H9 (cell line): ENCODE measurements around the gene MYO15B. TPM values are rescaled to one million over a fixed set of nuclear protein-coding genes. Genes with fewer than 3 reads are reported as not detected.

ENCODE experiments used
- DNase-seq: peaks from one replicate; pipeline ENCODE4 v3.0.0-alpha.2; 2017
- H2AFZ ChIP-seq: one replicate; pipeline ENCODE4 v1.6.1; 2013; ENCODE audit warnings: mild to moderate bottlenecking, low read length, control low read depth, moderate library complexity
- H2AK5ac ChIP-seq: 2 replicates; pipeline ENCODE4 v1.6.1; 2013; ENCODE audit warnings: low read length, control low read depth, mixed read lengths; ENCODE audit not compliant: insufficient read length
- H2BK120ac ChIP-seq: one replicate; pipeline ENCODE4 v1.6.1; 2013; ENCODE audit warnings: low read depth, mild to moderate bottlenecking, low read length, control low read depth, inconsistent platforms; ENCODE audit not compliant: poor library complexity, severe bottlenecking
- H2BK12ac ChIP-seq: 2 replicates; pipeline ENCODE4 v1.6.1; 2013; ENCODE audit warnings: low read length, control low read depth, mixed read lengths, low read depth; ENCODE audit not compliant: insufficient read length
- H2BK15ac ChIP-seq: 2 replicates; pipeline ENCODE4 v1.6.1; 2013; ENCODE audit warnings: low read depth, low read length, control low read depth
- H2BK20ac ChIP-seq: one replicate; pipeline ENCODE4 v1.6.1; 2013; ENCODE audit warnings: low read depth, mild to moderate bottlenecking, low read length, control low read depth, inconsistent platforms; ENCODE audit not compliant: poor library complexity, severe bottlenecking
- H2BK5ac ChIP-seq: 2 replicates; pipeline ENCODE4 v1.6.1; 2013; ENCODE audit warnings: low read length, control low read depth, mixed read lengths; ENCODE audit not compliant: insufficient read length
- H3K14ac ChIP-seq: 2 replicates; pipeline ENCODE4 v1.6.1; 2013; ENCODE audit warnings: low read length, control low read depth; ENCODE audit not compliant: insufficient read depth
- H3K18ac ChIP-seq: 2 replicates; pipeline ENCODE4 v1.6.1; 2013; ENCODE audit warnings: low read depth, mild to moderate bottlenecking, mixed read lengths, low read length, control low read depth; ENCODE audit not compliant: insufficient read length
- H3K23ac ChIP-seq: 2 replicates; pipeline ENCODE4 v1.6.1; 2013; ENCODE audit warnings: low read length, control low read depth, mixed read lengths, low read depth; ENCODE audit not compliant: insufficient read length
- H3K23me2 ChIP-seq: 2 replicates; pipeline ENCODE4 v1.6.1; 2013; ENCODE audit warnings: low read depth, mild to moderate bottlenecking, mixed read lengths, low read length, control low read depth; ENCODE audit not compliant: insufficient read length, poor library complexity, severe bottlenecking
- H3K27ac ChIP-seq: 2 replicates; pipeline ENCODE4 v1.5.1; 2013; ENCODE audit warnings: low read length, control low read depth, mixed read lengths, low read depth; ENCODE audit not compliant: insufficient read length
- H3K27me3 ChIP-seq: 2 replicates; pipeline ENCODE4 v1.6.1; 2013; ENCODE audit warnings: low read length, control low read depth, inconsistent platforms; ENCODE audit not compliant: insufficient read depth
- H3K4ac ChIP-seq: 2 replicates; pipeline ENCODE4 v1.6.1; 2013; ENCODE audit warnings: low read depth, mild to moderate bottlenecking, control low read depth, inconsistent platforms, low read length, moderate library complexity
- H3K4me1 ChIP-seq: 2 replicates; pipeline ENCODE4 v1.6.1; 2013; ENCODE audit warnings: low read length, control low read depth, inconsistent platforms; ENCODE audit not compliant: insufficient read depth
- H3K4me2 ChIP-seq: 2 replicates; pipeline ENCODE4 v1.6.1; 2013; ENCODE audit warnings: low read length, control low read depth, mixed read lengths; ENCODE audit not compliant: insufficient read length, insufficient read depth
- H3K56ac ChIP-seq: 2 replicates; pipeline ENCODE4 v1.6.1; 2013; ENCODE audit warnings: low read depth, mild to moderate bottlenecking, mixed read lengths, low read length, control low read depth; ENCODE audit not compliant: insufficient read length
- H3K79me1 ChIP-seq: 2 replicates; pipeline ENCODE4 v1.6.1; 2013; ENCODE audit warnings: low read depth, mild to moderate bottlenecking, moderate library complexity, low read length, control low read depth, inconsistent platforms; ENCODE audit not compliant: insufficient read depth, poor library complexity, severe bottlenecking
- H3K79me2 ChIP-seq: 2 replicates; pipeline ENCODE4 v1.6.1; 2013; ENCODE audit warnings: low read length, control low read depth, inconsistent platforms; ENCODE audit not compliant: insufficient read depth
- H3K9ac ChIP-seq: 2 replicates; pipeline ENCODE4 v1.6.1; 2013; ENCODE audit warnings: low read length, control low read depth, mixed read lengths; ENCODE audit not compliant: insufficient read length; ENCODE audit errors: extremely low read depth
- H3K9me3 ChIP-seq: one replicate; pipeline ENCODE4 v1.6.1; 2013; ENCODE audit warnings: low read depth, low read length, inconsistent platforms; ENCODE audit not compliant: control insufficient read depth
- H3T11ph ChIP-seq: one replicate; pipeline ENCODE4 v1.6.1; 2013; ENCODE audit warnings: mild to moderate bottlenecking, low read length, control low read depth, inconsistent platforms
- H4K20me1 ChIP-seq: one replicate; pipeline ENCODE4 v1.6.1; 2013; ENCODE audit not compliant: control insufficient read depth, insufficient read length, insufficient read depth
- H4K5ac ChIP-seq: 2 replicates; pipeline ENCODE4 v1.6.1; 2013; ENCODE audit warnings: low read depth, mild to moderate bottlenecking, mixed read lengths, low read length, control low read depth; ENCODE audit not compliant: insufficient read length
- H4K8ac ChIP-seq: replicated peaks from 2 replicates; pipeline ENCODE4 v1.6.1; 2013; ENCODE audit warnings: low read length, control low read depth, mixed read lengths, low read depth; ENCODE audit not compliant: insufficient read length
- H4K91ac ChIP-seq: 2 replicates; pipeline ENCODE4 v1.6.1; 2013; ENCODE audit warnings: low read depth, mild to moderate bottlenecking, moderate library complexity, mixed read lengths, low read length, control low read depth; ENCODE audit not compliant: insufficient read length
- H3K27ac Mint-ChIP-seq, 3 experiments: 2 replicates in 2 of 3; 3 replicates in 1 of 3; pipeline ENCODE4 v1.8.0; 2020 to 2021; ENCODE audit warnings: mixed read lengths in 3 of 3, mild to moderate bottlenecking in 1 of 3, moderate library complexity in 1 of 3
- H3K27me3 Mint-ChIP-seq: 2 replicates; pipeline ENCODE4 v1.8.0; 2021; ENCODE audit warnings: low read depth, mild to moderate bottlenecking, moderate library complexity, mixed read lengths
- H3K36me3 Mint-ChIP-seq, 3 experiments: 2 replicates in 2 of 3; 3 replicates in 1 of 3; pipeline ENCODE4 v1.8.0; 2020 to 2021; ENCODE audit warnings: low read depth in 3 of 3, mixed read lengths in 3 of 3; ENCODE audit not compliant: insufficient read depth in 1 of 3
- H3K4me1 Mint-ChIP-seq, 2 experiments: 2 replicates each; pipeline ENCODE4 v1.8.0; 2020; ENCODE audit warnings: mixed read lengths in 2 of 2
- H3K4me3 Mint-ChIP-seq, 2 experiments: 2 replicates in 1 of 2; 3 replicates in 1 of 2; pipeline ENCODE4 v1.8.0; 2020 to 2021; ENCODE audit warnings: mild to moderate bottlenecking in 2 of 2, mixed read lengths in 2 of 2, moderate library complexity in 1 of 2
- H3K9me3 Mint-ChIP-seq, 2 experiments: 2 replicates in 1 of 2; 3 replicates in 1 of 2; pipeline ENCODE4 v1.8.0; 2020; ENCODE audit warnings: mild to moderate bottlenecking in 2 of 2, mixed read lengths in 2 of 2, moderate library complexity in 1 of 2
- CTCF ChIP-seq: fragments of 200-600 bp; sonication (generic); conservative IDR thresholded peaks from 3 replicates; pipeline ENCODE4 v1.8.0; 2021; ENCODE audit warnings: antibody characterized with exemption, mild to moderate bottlenecking
- WGBS: extraction: QIAGEN DNeasy Blood & Tissue Kit; methylation state at CpG from one replicate; pipeline ENCODE4 v1.1.7; 2013; ENCODE audit warnings: missing lambda C conversion rate, low lambda C conversion rate, mixed read lengths; ENCODE audit not compliant: insufficient read length; ENCODE audit errors: extremely low coverage; 5-methylcytosine and 5-hydroxymethylcytosine counted together
- total RNA-seq: library from RNA; stranded (reverse); gene quantifications from 2 replicates; pipeline ENCODE4 v1.2.1, GENCODE V29; 2021

Gene MYO15B
- total RNA-seq, 1 experiment from 2014 or later, result 41.9 TPM

GRCh38 chr17:75568412-75569255 is 19.0 kb upstream of the MYO15B start:
- Histone ChIP-seq H3K4ac (no peak overlapping the region), H4K5ac (no peak overlapping the region), H3K9ac (no peak overlapping the region), H2BK12ac (no peak overlapping the region), H3K4me1 (no peaks in the 10 kb centered on the region), H2BK20ac (no peak overlapping the region), H3K27ac (no peak overlapping the region), H3K23ac (no peak overlapping the region), H3K56ac (no peak overlapping the region), H3K27me3 (no peaks in the 10 kb centered on the region), H2AFZ (no peak overlapping the region), H4K91ac (no peak overlapping the region), H3K14ac (no peak overlapping the region), H3K9me3 (no peaks in the 10 kb centered on the region), H3T11ph (no peak overlapping the region), H2BK15ac (no peak overlapping the region), H3K4me2 (no peak overlapping the region), H3K79me1 (no peaks in the 10 kb centered on the region), H4K20me1 (no peaks in the 10 kb centered on the region), H2BK5ac (no peak overlapping the region), H2AK5ac (no peak overlapping the region), H3K18ac (no peak overlapping the region), H3K23me2 (no peaks in the 10 kb centered on the region), H2BK120ac (no peak overlapping the region), H3K79me2 (no peaks in the 10 kb centered on the region), H4K8ac (no peak overlapping the region)
- Mint-ChIP-seq H3K27ac (no peak overlapping the region), H3K4me3 (no peak overlapping the region), H3K27me3 (no peaks in the 10 kb centered on the region), H3K4me1 (no peaks in the 10 kb centered on the region), H3K9me3 (no peaks in the 10 kb centered on the region), H3K36me3 (peaks cover 2 to 34% (median 19%) of the 10 kb centered on the region in 3 experiments; a peak in 5 of 7 replicates)
- DNase-seq, result no peak
- TF ChIP-seq CTCF, result no peak
- no CpG with 5 or more reads among the region's 31 CpGs for WGBS
